ENCODE measurements around the gene ADCYAP1R1. TPM values are rescaled to one million over a fixed set of nuclear protein-coding genes. Genes with fewer than 3 reads are reported as not detected.
"Not testable (repeated sequence)": the region's sequence is repeated elsewhere in the genome, so short reads cannot be mapped to it uniquely, and the experiment has no call there.

Gene ADCYAP1R1
- total and polyA plus RNA-seq, 3 experiments from 2014 or later = not detected

DNA sequence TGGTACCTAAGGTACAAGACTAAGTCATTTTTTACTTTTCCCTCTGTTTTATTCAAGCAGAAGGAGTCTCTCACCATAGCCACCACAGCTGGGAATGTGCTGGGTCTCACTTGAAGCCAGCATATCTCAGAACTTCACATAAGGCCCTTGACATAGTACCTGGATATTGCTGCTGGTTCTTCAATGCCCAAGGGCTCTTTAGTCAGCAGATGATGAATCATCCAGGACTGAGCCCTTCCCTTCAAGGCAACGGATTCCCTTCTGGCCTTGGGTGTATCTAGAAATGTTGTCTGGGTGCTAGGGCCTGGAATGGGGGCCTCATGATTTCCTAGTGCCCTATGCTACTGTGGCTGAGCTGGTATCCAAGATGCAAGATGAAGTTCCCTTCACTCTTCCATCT lies 93.9 kb downstream of the ADCYAP1R1 start:
- no peaks in the 10 kb centered on the region for H3K4me1 Mint-ChIP-seq
- POLR2A ChIA-PET = no interaction called here
- Histone ChIP-seq H3K27me3 (ENCODE audit: insufficient read depth, low read length, poor library complexity, severe bottlenecking) (no peaks in the 10 kb centered on the region), H3K9me3 (ENCODE audit: low read length) (no peaks in the 10 kb centered on the region), H3K36me3 (ENCODE audit: insufficient read depth, low read length) (no peaks in the 10 kb centered on the region), H3K27ac (ENCODE audit: low read depth, low read length) (no peak overlapping the region), H3K4me1 (ENCODE audit: insufficient read depth, low read length) (no peaks in the 10 kb centered on the region), H3K4me3 (ENCODE audit: low read length) (no peak overlapping the region)
- no peak overlapping the region for H3K27ac Mint-ChIP-seq
- H3K4me3 Mint-ChIP-seq = no peak overlapping the region
- CTCF ChIA-PET = no interaction called here
- no peaks in the 10 kb centered on the region for H3K36me3 Mint-ChIP-seq
- H3K9me3 Mint-ChIP-seq = peaks cover 0 to 14% (median 5%) of the 10 kb centered on the region in 5 donors
- H3K27me3 Mint-ChIP-seq = peaks cover 8 to 19% of the 10 kb centered on the region in 2 donors
- DNase-seq = no peak

DNA sequence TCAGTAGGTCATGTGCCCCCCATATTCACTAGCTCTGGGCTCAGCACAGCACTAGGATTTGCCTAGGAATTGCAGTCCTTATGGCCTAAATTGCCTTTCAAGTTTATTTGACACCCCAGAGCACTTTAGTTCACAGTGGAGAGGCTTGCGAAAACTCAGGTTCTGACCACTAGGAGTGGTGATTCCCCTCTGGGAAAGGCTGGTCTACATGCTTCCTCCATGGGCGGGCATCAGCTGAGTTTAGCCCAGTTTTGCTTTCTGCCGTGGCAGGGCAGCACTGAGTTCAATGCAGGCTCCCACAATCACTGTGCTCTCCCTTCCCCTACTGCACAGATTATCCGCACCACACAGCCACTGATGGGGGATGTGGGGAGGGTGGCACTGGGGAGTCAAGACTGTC lies 94.4 kb downstream of the ADCYAP1R1 start:
- ChIA-PET CTCF (no interaction called here), POLR2A (no interaction called here)
- Mint-ChIP-seq H3K36me3 (no peaks in the 10 kb centered on the region), H3K4me1 (no peaks in the 10 kb centered on the region), H3K4me3 (no peak overlapping the region), H3K9me3 (peaks cover 0 to 14% (median 5%) of the 10 kb centered on the region in 5 donors), H3K27me3 (peaks cover 8 to 19% of the 10 kb centered on the region in 2 donors), H3K27ac (no peak overlapping the region)
- H3K4me3 ChIP-seq (ENCODE audit: low read length) = no peak overlapping the region
- no peaks in the 10 kb centered on the region for H3K9me3 ChIP-seq (ENCODE audit: low read length)
- no peaks in the 10 kb centered on the region for H3K4me1 ChIP-seq (ENCODE audit: insufficient read depth, low read length)
- DNase-seq = no peak
- H3K27ac ChIP-seq (ENCODE audit: low read depth, low read length) = no peak overlapping the region
- no peaks in the 10 kb centered on the region for H3K27me3 ChIP-seq (ENCODE audit: insufficient read depth, low read length, poor library complexity, severe bottlenecking)
- no peaks in the 10 kb centered on the region for H3K36me3 ChIP-seq (ENCODE audit: insufficient read depth, low read length)

DNA sequence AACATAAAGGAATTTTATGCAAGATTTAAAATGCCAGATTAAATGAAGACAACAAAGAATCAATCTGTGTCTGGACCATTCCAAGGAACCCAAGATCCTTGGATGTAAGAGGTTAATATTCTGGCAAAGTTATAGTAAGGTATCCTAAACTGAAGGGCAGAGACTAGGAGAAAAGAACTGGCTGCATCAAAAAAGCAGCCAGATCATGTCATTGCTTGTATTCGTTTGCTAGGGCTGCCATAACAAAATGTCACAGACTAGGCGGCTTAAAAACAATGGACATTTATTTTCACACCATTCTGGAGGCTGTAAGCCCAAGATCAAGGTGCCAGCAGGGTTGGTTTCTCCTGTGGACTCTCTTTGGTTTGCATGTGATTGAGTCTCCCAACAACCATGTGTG lies 99.7 kb downstream of the ADCYAP1R1 start:
- H3K36me3 ChIP-seq (ENCODE audit: insufficient read depth, low read length) = no peaks in the 10 kb centered on the region
- H3K4me3 ChIP-seq (ENCODE audit: low read length) = no peak overlapping the region
- H3K4me1 ChIP-seq (ENCODE audit: insufficient read depth, low read length) = no peaks in the 10 kb centered on the region
- H3K27ac Mint-ChIP-seq = no peak overlapping the region
- POLR2A ChIA-PET = no interaction called here
- no peak overlapping the region for H3K27ac ChIP-seq (ENCODE audit: low read depth, low read length)
- no peaks in the 10 kb centered on the region for H3K9me3 ChIP-seq (ENCODE audit: low read length)
- H3K36me3 Mint-ChIP-seq = no peaks in the 10 kb centered on the region
- H3K4me1 Mint-ChIP-seq = no peaks in the 10 kb centered on the region
- no peak overlapping the region for H3K4me3 Mint-ChIP-seq
- peaks cover 2 to 8% of the 10 kb centered on the region in 2 donors for H3K27me3 Mint-ChIP-seq
- CTCF ChIA-PET = no interaction called here
- peaks cover 0 to 10% (median 4%) of the 10 kb centered on the region in 5 donors for H3K9me3 Mint-ChIP-seq
- H3K27me3 ChIP-seq (ENCODE audit: insufficient read depth, low read length, poor library complexity, severe bottlenecking) = no peaks in the 10 kb centered on the region
- no peak for DNase-seq

DNA sequence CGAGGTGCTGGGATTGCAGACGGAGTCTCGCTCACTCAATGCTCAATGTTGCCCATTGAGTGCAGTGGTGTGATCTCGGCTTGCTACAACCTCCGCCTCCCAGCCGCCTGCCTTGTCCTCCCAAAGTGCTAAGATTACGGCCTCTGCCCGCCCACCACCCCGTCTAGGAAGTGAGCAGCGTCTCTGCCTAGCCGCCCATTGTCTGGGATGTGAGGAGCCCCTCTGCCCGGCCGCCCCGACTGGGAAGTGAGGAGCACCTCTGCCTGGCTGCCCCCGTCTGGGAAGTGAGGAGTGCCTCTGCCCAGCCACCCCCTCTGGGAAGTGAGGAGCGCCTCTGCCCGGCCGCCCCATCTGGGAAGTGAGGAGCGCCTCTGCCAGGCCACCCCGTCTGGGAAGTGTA lies 101.2 kb downstream of the ADCYAP1R1 start:
- H3K27me3 ChIP-seq (ENCODE audit: insufficient read depth, low read length, poor library complexity, severe bottlenecking); H3K4me1 Mint-ChIP-seq; H3K27ac Mint-ChIP-seq; DNase-seq; H3K27me3 Mint-ChIP-seq; H3K9me3 ChIP-seq (ENCODE audit: low read length); H3K36me3 ChIP-seq (ENCODE audit: insufficient read depth, low read length); POLR2A ChIA-PET; H3K27ac ChIP-seq (ENCODE audit: low read depth, low read length); H3K9me3 Mint-ChIP-seq; H3K4me3 Mint-ChIP-seq; H3K4me3 ChIP-seq (ENCODE audit: low read length); H3K36me3 Mint-ChIP-seq; CTCF ChIA-PET; H3K4me1 ChIP-seq (ENCODE audit: insufficient read depth, low read length): not testable (repeated sequence)

DNA sequence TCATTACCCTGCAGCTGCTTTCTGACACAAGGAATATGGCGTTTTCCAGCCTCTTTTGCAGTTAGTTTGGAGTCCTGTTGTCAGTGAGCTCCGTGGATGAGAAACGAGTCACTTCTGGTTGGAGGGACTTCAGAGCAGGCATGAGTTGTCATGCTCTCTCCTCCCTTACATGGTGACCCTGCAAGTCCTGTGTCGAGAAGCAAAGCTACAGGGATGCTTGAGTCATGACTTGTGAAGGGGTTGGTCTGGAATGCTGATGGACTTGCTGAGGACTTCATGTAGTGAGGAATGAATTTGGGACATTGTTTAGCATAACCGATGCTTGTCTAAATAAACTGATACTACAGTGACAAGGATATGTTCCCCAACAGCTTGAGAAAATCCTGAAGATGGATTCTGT lies 108.8 kb downstream of the ADCYAP1R1 start:
- Mint-ChIP-seq H3K4me1 (no peaks in the 10 kb centered on the region), H3K27ac (no peak overlapping the region), H3K27me3 (peaks cover 0 to 1% of the 10 kb centered on the region in 2 donors), H3K9me3 (peaks cover 0 to 8% (median 0%) of the 10 kb centered on the region in 5 donors), H3K4me3 (no peak overlapping the region), H3K36me3 (no peaks in the 10 kb centered on the region)
- Histone ChIP-seq H3K36me3 (ENCODE audit: insufficient read depth, low read length) (no peaks in the 10 kb centered on the region), H3K27ac (ENCODE audit: low read depth, low read length) (no peak overlapping the region), H3K27me3 (ENCODE audit: insufficient read depth, low read length, poor library complexity, severe bottlenecking) (no peaks in the 10 kb centered on the region), H3K4me3 (ENCODE audit: low read length) (no peak overlapping the region), H3K4me1 (ENCODE audit: insufficient read depth, low read length) (no peaks in the 10 kb centered on the region), H3K9me3 (ENCODE audit: low read length) (no peaks in the 10 kb centered on the region)
- POLR2A ChIA-PET = no interaction called here
- CTCF ChIA-PET = interaction anchor here (1.6 kb wide), 1 partner anchor 9 kb away, joined by 4 read pairs; no protein-coding TSS in a partner anchor
- DNase-seq = no peak

Other genes starting within 250 kb of the ADCYAP1R1 start
- under 1 TPM; 0.13 to 0.15 TPM for gene AQP1, start 140.5 kb upstream of the ADCYAP1R1 start, total RNA-seq
- not detected for gene AQP1, start 140.5 kb upstream of the ADCYAP1R1 start, polyA plus RNA-seq
- gene GHRHR, start 88.4 kb upstream of the ADCYAP1R1 start, total RNA-seq = not detected
- gene GHRHR, start 88.4 kb upstream of the ADCYAP1R1 start, polyA plus RNA-seq = not detected

Data from CD8-positive, alpha-beta memory T cell (primary cell).